Measurements from ENCODE around the gene EHF.

DNA sequence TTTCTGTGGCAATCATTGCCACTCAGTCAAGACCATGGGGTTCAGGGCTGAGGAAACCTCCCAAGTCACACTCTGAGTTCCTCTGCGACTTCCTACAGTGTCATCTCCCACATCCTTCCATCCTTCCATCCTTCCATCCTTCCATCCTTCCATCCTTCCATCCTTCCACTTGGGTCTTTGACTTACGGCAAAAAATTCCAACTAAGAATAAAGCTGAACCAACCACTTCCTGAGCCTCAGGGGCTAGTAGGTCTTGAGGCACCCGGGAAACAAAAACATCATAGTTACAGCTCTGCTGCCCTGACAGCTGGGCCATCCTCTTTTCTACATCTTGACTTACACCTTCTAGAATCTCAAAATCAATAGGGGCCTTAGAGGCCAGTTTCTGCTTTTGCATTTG lies 32.1 kb downstream of the EHF start:
- TF ChIP-seq SUZ12 (IDR thresholded peaks at IDR 0.05), result no peak
- no peak for TF ChIP-seq FOXA1 (IDR thresholded peaks at IDR 0.05)
- TF ChIP-seq NFRKB (IDR thresholded peaks at IDR 0.05), result no peak
- no peak for TF ChIP-seq HDGF (IDR thresholded peaks at IDR 0.05; ENCODE audit: borderline replicate concordance)
- no peak for TF ChIP-seq SP1 (IDR thresholded peaks at IDR 0.05)
- no peak for TF ChIP-seq BHLHE40 (IDR thresholded peaks at IDR 0.05; ENCODE audit: borderline replicate concordance)
- no peak for TF ChIP-seq CTBP1 (IDR thresholded peaks at IDR 0.05; ENCODE audit: borderline replicate concordance)
- no peak for TF ChIP-seq ZNF384 (IDR thresholded peaks at IDR 0.05)
- TF ChIP-seq ARNT (IDR thresholded peaks at IDR 0.05), result no peak
- no peak for TF ChIP-seq TARDBP (IDR thresholded peaks at IDR 0.05)
- TF ChIP-seq L3MBTL2 (conservative IDR thresholded peaks at IDR 0.05), result no peak
- TF ChIP-seq FOXK2 (IDR thresholded peaks at IDR 0.05), result no peak
- TF ChIP-seq FOXM1 (IDR thresholded peaks at IDR 0.05; ENCODE audit: borderline replicate concordance), result no peak
